H7 (cell line): ENCODE measurements around the gene MELK. TPM values are rescaled to one million over a fixed set of nuclear protein-coding genes. Genes with fewer than 3 reads are reported as not detected.
A peak's percentile ranks its signal among the peaks of the same experiment; 100 is the strongest.

Experiments
- DNase-seq: peaks from one replicate; pipeline ENCODE4 v3.0.0; 2012
- H3K27me3 ChIP-seq: 2 replicates; pipeline ENCODE4 v1.6.0; 2011; ENCODE audit warnings: mild to moderate bottlenecking, low read length; ENCODE audit not compliant: control insufficient read depth, insufficient read depth
- H3K36me3 ChIP-seq: replicated peaks from 2 replicates; pipeline ENCODE4 v1.5.1; 2011; ENCODE audit warnings: low read length; ENCODE audit not compliant: control insufficient read depth, insufficient read depth
- H3K4me3 ChIP-seq: 2 replicates; pipeline ENCODE4 v1.5.1; 2011; ENCODE audit warnings: low read depth, mild to moderate bottlenecking, control low read depth, low read length, moderate library complexity; ENCODE audit not compliant: insufficient read depth
- total RNA-seq: library from RNA; depleted of rRNA; stranded (reverse); fragments of >200 nt; shearing (Covaris generic); gene quantifications from 2 replicates; pipeline ENCODE4 v1.2.3, GENCODE V29; 2014

The MELK gene
- total RNA-seq, 1 experiment from 2014 or later: 65.2 TPM

- Histone ChIP-seq H3K4me3 (no peak overlapping the region), H3K36me3 (peaks cover 17% of the 10 kb centered on the region), H3K27me3 (no peaks in the 10 kb centered on the region)
- no peak for DNase-seq
Observed at GRCh38 chr9:36603006-36603405, 30.3 kb downstream of the MELK start.

GRCh38 chr9:36609306-36609705 lies 36.6 kb downstream of the MELK start:
- Histone ChIP-seq H3K27me3 (no peaks in the 10 kb centered on the region), H3K4me3 (no peak overlapping the region), H3K36me3 (peaks cover 12% of the 10 kb centered on the region)
- no peak for DNase-seq

GRCh38 chr9:36622121-36622520 lies 49.4 kb downstream of the MELK start:
- no peak for DNase-seq
- H3K4me3 ChIP-seq: no peak overlapping the region
- H3K36me3 ChIP-seq: no peaks in the 10 kb centered on the region; the same call in none of the 2 replicates

GRCh38 chr9:36623280-36623679 lies 50.6 kb downstream of the MELK start:
- H3K4me3 ChIP-seq: no peak overlapping the region
- DNase-seq: no peak
- H3K36me3 ChIP-seq: no peaks in the 10 kb centered on the region; the same call in none of the 2 replicates
- no peaks in the 10 kb centered on the region for H3K27me3 ChIP-seq

More at GRCh38 chr9:36622121-36622520, 49.4 kb downstream of the MELK start:
- H3K27me3 ChIP-seq: no peaks in the 10 kb centered on the region

- no peak for DNase-seq
- Histone ChIP-seq H3K36me3 (no peaks in the 10 kb centered on the region; the same call in none of the 2 replicates), H3K4me3 (no peak overlapping the region), H3K27me3 (no peaks in the 10 kb centered on the region)
Observed at GRCh38 chr9:36625006-36625615, 52.4 kb downstream of the MELK start.

- peaks cover 5% of the 10 kb centered on the region for H3K36me3 ChIP-seq
- H3K27me3 ChIP-seq: no peaks in the 10 kb centered on the region
- no peak overlapping the region for H3K4me3 ChIP-seq
- DNase-seq: peak; percentile 24
Observed at GRCh38 chr9:36632892-36633291, 60.2 kb downstream of the MELK start.

GRCh38 chr9:36637491-36638270 lies 65.0 kb downstream of the MELK start:
- DNase-seq: no peak
- H3K27me3 ChIP-seq: no peaks in the 10 kb centered on the region
- peaks cover 7% of the 10 kb centered on the region for H3K36me3 ChIP-seq
- no peak overlapping the region for H3K4me3 ChIP-seq

GRCh38 chr9:36640771-36641381 lies 68.2 kb downstream of the MELK start:
- Histone ChIP-seq H3K36me3 (peaks cover 5% of the 10 kb centered on the region), H3K4me3 (no peak overlapping the region), H3K27me3 (no peaks in the 10 kb centered on the region)
- no peak for DNase-seq

- Histone ChIP-seq H3K36me3 (peaks cover 8% of the 10 kb centered on the region), H3K27me3 (no peaks in the 10 kb centered on the region), H3K4me3 (no peak overlapping the region)
- no peak for DNase-seq
Observed at GRCh38 chr9:36642817-36643216, 70.1 kb downstream of the MELK start.

GRCh38 chr9:36656842-36657241 lies 84.1 kb downstream of the MELK start:
- Histone ChIP-seq H3K4me3 (no peak overlapping the region), H3K36me3 (peaks cover 2% of the 10 kb centered on the region), H3K27me3 (no peaks in the 10 kb centered on the region)
- DNase-seq: no peak

GRCh38 chr9:36659500-36659899 lies 86.8 kb downstream of the MELK start:
- DNase-seq: no peak
- no peak overlapping the region for H3K4me3 ChIP-seq
- peaks cover 1% of the 10 kb centered on the region for H3K36me3 ChIP-seq
- H3K27me3 ChIP-seq: no peaks in the 10 kb centered on the region

GRCh38 chr9:36664806-36665205 lies 92.1 kb downstream of the MELK start:
- no peak for DNase-seq
- Histone ChIP-seq H3K27me3 (no peaks in the 10 kb centered on the region), H3K4me3 (no peak overlapping the region), H3K36me3 (peaks cover 3% of the 10 kb centered on the region)

GRCh38 chr9:36665387-36665786 lies 92.7 kb downstream of the MELK start:
- Histone ChIP-seq H3K36me3 (peaks cover 3% of the 10 kb centered on the region), H3K4me3 (no peak overlapping the region), H3K27me3 (no peaks in the 10 kb centered on the region)
- DNase-seq: no peak

GRCh38 chr9:36665921-36666431 lies 93.3 kb downstream of the MELK start:
- Histone ChIP-seq H3K4me3 (no peak overlapping the region), H3K27me3 (no peaks in the 10 kb centered on the region), H3K36me3 (peaks cover 5% of the 10 kb centered on the region)
- no peak for DNase-seq

GRCh38 chr9:36671561-36671960 lies 98.9 kb downstream of the MELK start:
- Histone ChIP-seq H3K36me3 (peaks cover 5% of the 10 kb centered on the region), H3K4me3 (no peak overlapping the region), H3K27me3 (no peaks in the 10 kb centered on the region)
- DNase-seq: no peak
